ENCODE data around the gene TBC1D22A. TPM values are rescaled to one million over a fixed set of nuclear protein-coding genes. Genes with fewer than 3 reads are reported as not detected.

Gene TBC1D22A
- polyA plus RNA-seq, 4 donors = 17.7 to 26.4 (median 21.0) TPM

GRCh38 chr22:46793497-46793896 is 31.0 kb downstream of the TBC1D22A start:
- Histone ChIP-seq H3K4me1 (ENCODE audit: control insufficient read depth in 3 of 3, insufficient read depth in 2 of 3, low read depth in 1 of 3, low read length in 2 of 3) (peaks cover 0 to 3% (median 0%) of the 10 kb centered on the region in 3 donors), H3K4me3 (ENCODE audit: low read depth in 1 of 3, low read length in 3 of 3) (no peak overlapping the region), H3K9me3 (ENCODE audit: control insufficient read depth in 2 of 2, insufficient read depth in 1 of 2, low read depth in 1 of 2, low read length in 1 of 2) (no peaks in the 10 kb centered on the region), H3K27ac (ENCODE audit: low read depth in 1 of 3, low read length in 2 of 3) (no peak overlapping the region), H3K36me3 (ENCODE audit: control insufficient read depth in 3 of 3, insufficient read depth in 2 of 3, low read depth in 1 of 3, low read length in 3 of 3) (peaks cover 12 to 65% (median 21%) of the 10 kb centered on the region in 3 donors), H3K27me3 (ENCODE audit: control insufficient read depth in 3 of 3, insufficient read depth in 3 of 3, low read length in 3 of 3) (no peaks in the 10 kb centered on the region)
- FAIRE-seq = no peak
- DNase-seq = no peak
- WGBS, 3 donors = 95 to 96% (median 96%) methylated on average over 22 to 23 of the region's 23 CpGs

DNA sequence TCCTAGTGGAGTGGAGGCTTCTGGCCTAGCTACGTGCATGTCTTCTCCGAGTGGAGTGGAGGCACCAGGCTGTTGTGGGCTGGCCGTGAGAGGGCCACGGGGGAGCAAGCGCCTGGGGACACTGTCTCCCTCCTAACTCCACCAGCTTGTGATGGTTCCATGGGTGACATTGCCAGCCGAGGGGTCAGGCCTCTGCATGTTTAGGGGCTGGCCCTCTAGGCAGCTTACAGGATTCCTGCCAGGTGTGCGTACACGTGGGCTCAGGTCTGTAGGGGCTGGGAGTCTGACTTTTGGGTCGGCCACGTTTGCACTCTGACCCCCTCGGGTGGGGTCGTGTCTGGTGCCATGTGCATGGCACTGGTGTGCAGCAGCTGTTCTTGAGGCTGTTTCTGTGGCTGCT is 31.6 kb downstream of the TBC1D22A start:
- FAIRE-seq (no peak), DNase-seq (no peak)
- Histone ChIP-seq H3K4me3 (ENCODE audit: low read depth in 1 of 3, low read length in 3 of 3) (no peak overlapping the region), H3K36me3 (ENCODE audit: control insufficient read depth in 3 of 3, insufficient read depth in 2 of 3, low read depth in 1 of 3, low read length in 3 of 3) (peaks cover 12 to 69% (median 21%) of the 10 kb centered on the region in 3 donors), H3K4me1 (ENCODE audit: control insufficient read depth in 3 of 3, insufficient read depth in 2 of 3, low read depth in 1 of 3, low read length in 2 of 3) (peaks cover 0 to 7% (median 0%) of the 10 kb centered on the region in 3 donors), H3K27ac (ENCODE audit: low read depth in 1 of 3, low read length in 2 of 3) (no peak overlapping the region), H3K27me3 (ENCODE audit: control insufficient read depth in 3 of 3, insufficient read depth in 3 of 3, low read length in 3 of 3) (no peaks in the 10 kb centered on the region), H3K9me3 (ENCODE audit: control insufficient read depth in 2 of 2, insufficient read depth in 1 of 2, low read depth in 1 of 2, low read length in 1 of 2) (no peaks in the 10 kb centered on the region)
- 87 to 93% (median 89%) methylated on average over 12 of the region's 12 CpGs for WGBS, 3 donors

DNA sequence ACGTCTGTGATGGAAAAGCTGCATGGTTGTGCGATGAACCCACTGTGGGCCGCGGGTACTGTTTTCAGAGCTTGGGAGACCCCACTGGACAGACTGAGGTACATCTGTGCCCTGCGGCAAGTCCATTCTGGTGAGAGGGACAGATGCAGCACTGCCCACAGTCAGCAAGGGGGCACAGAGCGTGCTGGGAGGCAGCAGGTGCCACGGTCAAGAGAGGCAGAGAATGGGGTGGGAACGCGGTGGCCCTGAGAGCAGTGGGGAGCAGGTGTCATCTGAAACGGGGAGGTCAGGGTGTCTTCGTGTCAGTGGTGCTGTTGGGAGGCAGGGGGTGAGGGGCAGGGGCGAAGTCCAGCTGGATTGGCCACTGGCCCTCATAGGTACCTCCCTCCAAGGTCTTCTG is 32.0 kb downstream of the TBC1D22A start:
- DNase-seq = no peak
- WGBS, 3 donors = 90 to 94% (median 92%) methylated on average over 12 of the region's 12 CpGs
- Histone ChIP-seq H3K9me3 (ENCODE audit: control insufficient read depth in 2 of 2, insufficient read depth in 1 of 2, low read depth in 1 of 2, low read length in 1 of 2) (no peaks in the 10 kb centered on the region), H3K4me1 (ENCODE audit: control insufficient read depth in 3 of 3, insufficient read depth in 2 of 3, low read depth in 1 of 3, low read length in 2 of 3) (peaks cover 0 to 8% (median 0%) of the 10 kb centered on the region in 3 donors), H3K4me3 (ENCODE audit: low read depth in 1 of 3, low read length in 3 of 3) (no peak overlapping the region), H3K36me3 (ENCODE audit: control insufficient read depth in 3 of 3, insufficient read depth in 2 of 3, low read depth in 1 of 3, low read length in 3 of 3) (peaks cover 12 to 70% (median 23%) of the 10 kb centered on the region in 3 donors), H3K27ac (ENCODE audit: low read depth in 1 of 3, low read length in 2 of 3) (no peak overlapping the region), H3K27me3 (ENCODE audit: control insufficient read depth in 3 of 3, insufficient read depth in 3 of 3, low read length in 3 of 3) (no peaks in the 10 kb centered on the region)
- no peak for FAIRE-seq

DNA sequence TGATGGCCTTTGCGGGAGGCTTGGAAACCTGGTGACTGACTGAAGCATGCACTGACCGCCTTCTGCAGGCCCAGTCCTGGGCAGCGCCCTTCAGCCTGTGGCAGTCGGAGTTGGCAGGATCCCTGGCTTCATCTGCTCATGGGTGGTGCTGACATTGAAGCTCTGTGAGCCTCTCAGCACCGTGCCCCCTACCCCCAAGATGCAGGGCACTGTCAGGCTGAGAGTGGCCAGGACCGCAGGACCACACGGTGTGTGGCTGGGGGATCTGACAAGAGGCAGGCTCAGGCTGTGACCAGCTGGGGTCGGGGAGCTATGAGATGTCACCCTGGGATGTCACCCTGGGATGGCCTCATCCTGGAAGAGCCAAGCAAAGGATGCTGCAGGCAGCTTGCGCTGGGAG is 32.7 kb downstream of the TBC1D22A start:
- H3K36me3 ChIP-seq (ENCODE audit: control insufficient read depth in 3 of 3, insufficient read depth in 2 of 3, low read depth in 1 of 3, low read length in 3 of 3) = peaks cover 12 to 72% (median 29%) of the 10 kb centered on the region in 3 donors
- no peaks in the 10 kb centered on the region for H3K9me3 ChIP-seq (ENCODE audit: control insufficient read depth in 2 of 2, insufficient read depth in 1 of 2, low read depth in 1 of 2, low read length in 1 of 2)
- H3K27ac ChIP-seq (ENCODE audit: low read depth in 1 of 3, low read length in 2 of 3) = no peak overlapping the region
- no peak for DNase-seq
- 91 to 95% (median 94%) methylated on average over 9 of the region's 9 CpGs for WGBS, 3 donors
- FAIRE-seq = no peak
- peaks cover 0 to 8% (median 0%) of the 10 kb centered on the region in 3 donors for H3K4me1 ChIP-seq (ENCODE audit: control insufficient read depth in 3 of 3, insufficient read depth in 2 of 3, low read depth in 1 of 3, low read length in 2 of 3)
- no peak overlapping the region for H3K4me3 ChIP-seq (ENCODE audit: low read depth in 1 of 3, low read length in 3 of 3)
- H3K27me3 ChIP-seq (ENCODE audit: control insufficient read depth in 3 of 3, insufficient read depth in 3 of 3, low read length in 3 of 3) = no peaks in the 10 kb centered on the region

DNA sequence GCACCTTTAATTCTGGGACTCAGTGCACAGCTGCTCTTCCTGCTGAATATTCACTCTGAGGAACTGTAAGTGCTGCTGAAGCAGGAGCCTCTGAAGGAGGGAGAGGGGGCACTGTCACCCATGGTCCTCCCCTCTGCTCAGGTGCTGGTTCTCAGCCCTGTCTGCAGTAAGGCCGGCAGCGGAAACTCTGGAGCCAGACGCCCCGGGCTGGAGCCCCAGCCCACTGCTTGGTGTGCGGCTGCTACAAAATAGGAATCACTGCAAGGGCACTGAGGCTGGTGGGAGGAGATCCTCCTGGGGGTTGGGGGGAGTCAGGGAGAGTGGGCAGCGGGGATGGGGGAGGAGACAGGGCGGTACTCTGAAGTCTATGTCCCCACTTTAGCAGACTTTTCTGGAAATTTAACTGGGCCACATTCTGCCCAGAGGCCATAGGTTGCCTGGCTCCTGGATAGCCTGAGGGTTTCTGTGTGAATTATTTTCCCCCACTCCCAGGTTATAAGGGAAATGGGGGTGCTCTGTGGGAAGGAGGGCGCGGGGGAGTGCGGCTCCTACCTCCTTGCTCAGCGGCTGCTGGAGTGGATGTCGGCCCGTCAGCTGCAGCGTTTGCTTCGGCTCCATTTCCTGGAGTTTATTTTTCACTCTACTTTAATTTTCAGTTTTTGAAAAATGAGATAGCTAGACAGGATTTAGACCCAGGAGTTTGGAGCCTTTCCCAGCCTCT is 33.6 kb downstream of the TBC1D22A start:
- FAIRE-seq (no peak), DNase-seq (no peak)
- peaks cover 12 to 78% (median 29%) of the 10 kb centered on the region in 3 donors for H3K36me3 ChIP-seq (ENCODE audit: control insufficient read depth in 3 of 3, insufficient read depth in 2 of 3, low read depth in 1 of 3, low read length in 3 of 3)
- 82 to 92% (median 88%) methylated on average over 15 of the region's 15 CpGs for WGBS, 3 donors
- no peak overlapping the region for H3K27ac ChIP-seq (ENCODE audit: low read depth in 1 of 3, low read length in 2 of 3)
- no peak overlapping the region for H3K4me3 ChIP-seq (ENCODE audit: low read depth in 1 of 3, low read length in 3 of 3)
- no peaks in the 10 kb centered on the region for H3K27me3 ChIP-seq (ENCODE audit: control insufficient read depth in 3 of 3, insufficient read depth in 3 of 3, low read length in 3 of 3)
- no peaks in the 10 kb centered on the region for H3K9me3 ChIP-seq (ENCODE audit: control insufficient read depth in 2 of 2, insufficient read depth in 1 of 2, low read depth in 1 of 2, low read length in 1 of 2)
- H3K4me1 ChIP-seq (ENCODE audit: control insufficient read depth in 3 of 3, insufficient read depth in 2 of 3, low read depth in 1 of 3, low read length in 2 of 3) = peaks cover 0 to 8% (median 0%) of the 10 kb centered on the region in 3 donors

DNA sequence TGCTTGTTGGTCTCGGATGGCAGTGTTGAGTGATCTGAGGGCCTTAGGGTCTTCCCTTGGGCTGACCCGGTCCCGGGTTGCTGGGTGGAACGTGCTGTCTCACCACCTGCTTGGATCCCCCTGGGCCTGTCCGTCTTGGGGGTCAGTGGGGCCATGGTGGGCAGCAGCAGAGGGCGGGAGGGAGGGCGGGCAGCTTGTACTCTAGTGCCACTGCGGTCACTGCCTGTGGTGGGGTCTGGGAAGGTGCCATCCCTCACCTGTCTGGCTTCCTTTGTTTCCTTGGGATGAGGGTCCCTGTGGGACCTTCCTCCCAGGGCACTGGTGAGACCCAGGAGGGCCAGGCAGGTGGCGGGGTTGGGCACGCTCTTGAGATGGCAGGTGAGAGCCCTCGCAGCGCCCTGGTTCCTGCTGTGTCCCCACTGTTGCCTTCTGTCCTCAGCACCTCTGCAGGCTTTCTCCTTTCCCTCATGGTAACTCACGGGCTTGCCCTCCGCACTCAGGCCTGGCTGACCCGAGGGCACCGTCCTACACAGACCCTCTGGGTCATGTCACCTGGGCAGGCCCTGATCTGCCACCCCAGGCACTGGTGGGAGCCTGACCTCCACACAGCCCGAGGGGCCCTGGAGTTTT is 34.2 kb downstream of the TBC1D22A start:
- H3K4me1 ChIP-seq (ENCODE audit: control insufficient read depth in 3 of 3, insufficient read depth in 2 of 3, low read depth in 1 of 3, low read length in 2 of 3) = peaks cover 0 to 8% (median 0%) of the 10 kb centered on the region in 3 donors
- WGBS, 3 donors = 88 to 95% (median 88%) methylated on average over 15 to 17 of the region's 17 CpGs
- no peak overlapping the region for H3K4me3 ChIP-seq (ENCODE audit: low read depth in 1 of 3, low read length in 3 of 3)
- no peaks in the 10 kb centered on the region for H3K9me3 ChIP-seq (ENCODE audit: control insufficient read depth in 2 of 2, insufficient read depth in 1 of 2, low read depth in 1 of 2, low read length in 1 of 2)
- H3K27ac ChIP-seq (ENCODE audit: low read depth in 1 of 3, low read length in 2 of 3) = no peak overlapping the region
- no peaks in the 10 kb centered on the region for H3K27me3 ChIP-seq (ENCODE audit: control insufficient read depth in 3 of 3, insufficient read depth in 3 of 3, low read length in 3 of 3)
- FAIRE-seq = no peak
- DNase-seq = no peak
- H3K36me3 ChIP-seq (ENCODE audit: control insufficient read depth in 3 of 3, insufficient read depth in 2 of 3, low read depth in 1 of 3, low read length in 3 of 3) = peaks cover 12 to 79% (median 32%) of the 10 kb centered on the region in 3 donors

DNA sequence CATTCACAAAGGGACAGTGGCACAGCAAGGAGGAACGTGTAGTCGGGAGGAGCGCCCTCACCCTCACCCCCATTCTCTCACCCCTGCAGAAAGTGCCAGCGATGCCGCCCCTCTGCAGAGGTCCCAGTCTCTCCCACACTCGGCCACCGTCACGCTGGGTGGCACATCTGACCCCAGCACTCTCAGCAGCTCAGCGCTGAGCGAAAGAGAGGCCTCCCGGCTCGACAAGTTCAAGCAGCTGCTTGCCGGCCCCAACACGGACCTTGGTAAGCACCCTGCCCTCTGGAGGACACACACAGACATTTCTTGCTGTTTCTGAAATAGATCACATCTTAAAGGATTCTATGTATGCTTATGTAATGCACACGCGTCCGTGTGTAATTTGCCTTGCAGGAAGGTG is 34.9 kb downstream of the TBC1D22A start:
- Histone ChIP-seq H3K27ac (ENCODE audit: low read depth in 1 of 3, low read length in 2 of 3) (no peak overlapping the region), H3K9me3 (ENCODE audit: control insufficient read depth in 2 of 2, insufficient read depth in 1 of 2, low read depth in 1 of 2, low read length in 1 of 2) (no peaks in the 10 kb centered on the region), H3K4me1 (ENCODE audit: control insufficient read depth in 3 of 3, insufficient read depth in 2 of 3, low read depth in 1 of 3, low read length in 2 of 3) (peaks cover 0 to 8% (median 0%) of the 10 kb centered on the region in 3 donors), H3K27me3 (ENCODE audit: control insufficient read depth in 3 of 3, insufficient read depth in 3 of 3, low read length in 3 of 3) (no peaks in the 10 kb centered on the region), H3K36me3 (ENCODE audit: control insufficient read depth in 3 of 3, insufficient read depth in 2 of 3, low read depth in 1 of 3, low read length in 3 of 3) (peaks cover 12 to 82% (median 31%) of the 10 kb centered on the region in 3 donors), H3K4me3 (ENCODE audit: low read depth in 1 of 3, low read length in 3 of 3) (no peak overlapping the region)
- FAIRE-seq (no peak), DNase-seq (peak; percentile 9 to 38)
- WGBS, 3 donors = 70 to 75% (median 73%) methylated on average over 17 of the region's 17 CpGs

GRCh38 chr22:46798041-46798365 is 35.6 kb downstream of the TBC1D22A start:
- WGBS, 3 donors = 91 to 92% (median 92%) methylated on average over 5 of the region's 5 CpGs
- H3K27ac ChIP-seq (ENCODE audit: low read depth in 1 of 3, low read length in 2 of 3) = peak overlapping the region in 1 of 3 donors; percentile 54
- FAIRE-seq = no peak

More at GRCh38 chr22:46798041-46798365, 35.6 kb downstream of the TBC1D22A start:
- H3K9me3 ChIP-seq (ENCODE audit: control insufficient read depth in 2 of 2, insufficient read depth in 1 of 2, low read depth in 1 of 2, low read length in 1 of 2) = no peaks in the 10 kb centered on the region
- H3K36me3 ChIP-seq (ENCODE audit: control insufficient read depth in 3 of 3, insufficient read depth in 2 of 3, low read depth in 1 of 3, low read length in 3 of 3) = peaks cover 7 to 79% (median 30%) of the 10 kb centered on the region in 3 donors
- no peaks in the 10 kb centered on the region for H3K27me3 ChIP-seq (ENCODE audit: control insufficient read depth in 3 of 3, insufficient read depth in 3 of 3, low read length in 3 of 3)
- H3K4me1 ChIP-seq (ENCODE audit: control insufficient read depth in 3 of 3, insufficient read depth in 2 of 3, low read depth in 1 of 3, low read length in 2 of 3) = peaks cover 0 to 10% (median 0%) of the 10 kb centered on the region in 3 donors
- no peak for DNase-seq
- H3K4me3 ChIP-seq (ENCODE audit: low read depth in 1 of 3, low read length in 3 of 3) = no peak overlapping the region
